HG03457 (cell line): ENCODE results near the gene TBC1D30.
"Not testable (repeated sequence)": the region's sequence is repeated elsewhere in the genome, so short reads cannot be mapped to it uniquely, and the experiment has no call there.

Experiments used
- ATAC-seq: cut with Tn5 transposase; IDR thresholded peaks from one replicate; pipeline ENCODE4 v1.9.1; 2021; ENCODE audit warnings: moderate number of reproducible peaks; ENCODE audit not compliant: unreplicated experiment

TBC1D30 gene

DNA sequence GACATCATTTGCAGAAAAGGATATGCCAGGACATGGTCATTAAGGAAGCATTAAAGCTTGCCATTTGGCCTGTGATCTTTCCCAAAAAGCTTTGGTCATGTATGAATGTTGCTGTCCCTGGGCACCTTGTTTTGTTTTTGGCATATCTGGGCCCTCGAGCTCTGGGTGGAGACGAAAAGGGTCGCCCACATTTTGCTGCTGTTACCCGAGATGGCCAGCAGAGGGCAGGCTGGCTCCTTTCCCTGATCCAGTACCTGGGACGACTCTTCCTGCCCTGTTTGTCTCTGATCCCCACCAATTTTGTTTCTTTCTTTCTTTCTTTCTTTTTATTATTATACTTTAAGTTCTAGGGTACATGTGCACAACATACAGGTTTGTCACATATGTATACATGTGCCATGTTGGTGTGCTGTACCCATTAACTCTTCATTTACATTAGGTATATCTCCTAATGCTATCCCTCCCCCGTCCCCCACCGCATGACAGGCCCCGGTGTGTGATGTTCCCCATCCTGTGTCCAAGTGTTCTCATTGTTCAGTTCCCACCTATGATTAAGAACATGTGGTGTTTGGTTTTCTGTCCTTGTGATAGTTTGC is 22.2 kb upstream of the TBC1D30 start:
- not testable (repeated sequence) for ATAC-seq

GRCh38 chr12:64806173-64806572 is 18.3 kb upstream of the TBC1D30 start:
- ATAC-seq: no peak

- ATAC-seq: no peak
These were observed 17.6 kb upstream of the TBC1D30 start for GRCh38 chr12:64806593-64807460.

DNA sequence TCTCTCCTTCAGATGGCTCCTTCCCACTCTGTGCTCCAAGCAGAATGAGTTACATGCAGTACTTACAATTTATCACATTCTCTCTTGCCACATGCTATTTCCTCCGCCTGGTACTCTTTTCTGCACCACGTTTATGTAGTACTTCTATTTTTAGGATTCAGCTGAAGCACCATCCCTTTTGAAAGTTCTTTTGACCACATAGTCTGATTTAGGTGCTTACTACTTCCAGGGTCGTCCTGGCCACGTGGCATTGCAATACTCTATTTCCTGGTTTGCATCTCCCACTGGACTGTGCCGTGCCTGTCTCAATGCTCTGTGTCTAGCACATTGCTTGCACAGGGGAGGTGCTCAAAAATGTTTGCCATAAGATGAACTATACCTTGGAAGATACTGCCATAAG is 16.3 kb upstream of the TBC1D30 start:
- no peak for ATAC-seq

GRCh38 chr12:64810831-64811230 is 13.6 kb upstream of the TBC1D30 start:
- ATAC-seq: no peak

DNA sequence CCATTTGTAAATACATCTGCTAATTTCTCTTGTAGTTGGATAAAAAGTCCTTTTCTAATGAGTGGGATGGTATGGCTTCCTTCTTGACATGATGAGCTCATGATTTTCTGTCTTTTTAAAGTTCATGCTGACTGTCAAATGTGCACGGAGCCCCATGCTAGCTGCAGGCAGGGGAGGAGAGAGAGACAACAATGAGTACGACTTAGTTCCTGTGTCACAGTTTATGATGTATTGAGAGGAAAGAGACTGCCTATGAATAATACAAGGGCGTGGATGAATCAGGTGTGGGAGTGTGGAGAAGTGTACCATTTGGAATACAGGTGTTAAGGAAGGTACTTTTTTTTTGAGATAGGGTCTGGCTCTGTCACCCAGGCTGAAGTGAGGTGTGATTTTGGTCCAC is 10.7 kb upstream of the TBC1D30 start:
- ATAC-seq: no peak

- no peak for ATAC-seq
These were observed 10.0 kb upstream of the TBC1D30 start for GRCh38 chr12:64814432-64814831.

DNA sequence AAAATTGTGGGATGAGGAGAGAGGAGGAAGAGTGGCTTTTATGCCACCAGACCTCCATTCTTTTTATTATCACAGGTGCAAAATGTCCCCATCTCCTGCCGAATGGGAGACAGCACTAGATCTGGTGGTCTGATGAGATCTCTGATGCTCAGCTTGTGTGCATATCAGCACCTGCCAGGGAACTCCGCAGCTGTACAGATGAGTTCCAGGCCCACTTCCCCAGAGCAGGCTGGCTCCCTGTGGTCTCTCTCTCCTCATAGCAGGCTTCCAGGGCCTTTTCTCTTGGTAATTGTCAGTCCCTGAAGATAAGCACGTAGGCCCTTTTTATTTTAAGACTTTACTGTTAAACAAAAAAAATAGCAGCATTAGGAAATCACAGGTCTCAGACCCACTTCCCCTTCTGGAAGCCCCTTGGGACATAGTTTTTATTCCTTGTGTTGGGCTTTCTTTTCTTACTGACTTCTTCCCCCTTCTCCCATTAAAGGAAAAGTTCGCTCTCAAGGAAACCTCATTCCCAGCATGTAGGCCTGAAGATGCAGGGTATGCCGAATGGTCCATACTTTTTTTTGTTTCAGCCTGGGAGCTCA is 4.5 kb upstream of the TBC1D30 start:
- ATAC-seq: no peak

GRCh38 chr12:64820593-64820992 is 3.9 kb upstream of the TBC1D30 start:
- no peak for ATAC-seq

DNA sequence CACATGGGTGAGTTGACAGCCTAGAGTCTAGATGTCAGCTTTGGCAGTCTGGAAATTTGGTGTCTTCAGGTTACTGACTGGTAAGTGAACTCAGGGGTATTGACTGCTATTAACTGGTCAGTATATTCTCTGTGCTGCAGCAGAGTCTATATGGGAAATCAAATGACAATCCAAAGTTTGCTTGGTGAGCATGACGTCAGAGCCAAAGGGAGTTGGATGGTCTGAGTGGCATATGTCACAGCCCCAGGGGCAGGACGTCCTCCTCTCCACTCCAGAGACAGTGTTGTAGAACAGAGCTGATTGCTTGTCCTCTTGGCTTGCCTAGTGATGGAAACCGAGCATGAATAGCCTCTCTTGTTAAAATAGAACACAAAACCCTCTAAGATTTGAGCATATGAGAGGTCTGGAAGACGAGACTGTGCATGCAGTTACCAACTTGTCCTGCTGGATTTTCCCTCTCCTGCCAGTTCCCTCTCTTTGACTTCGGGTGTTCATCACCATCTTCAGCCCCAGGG is 3.3 kb upstream of the TBC1D30 start:
- ATAC-seq: no peak

GRCh38 chr12:64824130-64824499 is 332 bp upstream of the TBC1D30 start:
- no peak for ATAC-seq

DNA sequence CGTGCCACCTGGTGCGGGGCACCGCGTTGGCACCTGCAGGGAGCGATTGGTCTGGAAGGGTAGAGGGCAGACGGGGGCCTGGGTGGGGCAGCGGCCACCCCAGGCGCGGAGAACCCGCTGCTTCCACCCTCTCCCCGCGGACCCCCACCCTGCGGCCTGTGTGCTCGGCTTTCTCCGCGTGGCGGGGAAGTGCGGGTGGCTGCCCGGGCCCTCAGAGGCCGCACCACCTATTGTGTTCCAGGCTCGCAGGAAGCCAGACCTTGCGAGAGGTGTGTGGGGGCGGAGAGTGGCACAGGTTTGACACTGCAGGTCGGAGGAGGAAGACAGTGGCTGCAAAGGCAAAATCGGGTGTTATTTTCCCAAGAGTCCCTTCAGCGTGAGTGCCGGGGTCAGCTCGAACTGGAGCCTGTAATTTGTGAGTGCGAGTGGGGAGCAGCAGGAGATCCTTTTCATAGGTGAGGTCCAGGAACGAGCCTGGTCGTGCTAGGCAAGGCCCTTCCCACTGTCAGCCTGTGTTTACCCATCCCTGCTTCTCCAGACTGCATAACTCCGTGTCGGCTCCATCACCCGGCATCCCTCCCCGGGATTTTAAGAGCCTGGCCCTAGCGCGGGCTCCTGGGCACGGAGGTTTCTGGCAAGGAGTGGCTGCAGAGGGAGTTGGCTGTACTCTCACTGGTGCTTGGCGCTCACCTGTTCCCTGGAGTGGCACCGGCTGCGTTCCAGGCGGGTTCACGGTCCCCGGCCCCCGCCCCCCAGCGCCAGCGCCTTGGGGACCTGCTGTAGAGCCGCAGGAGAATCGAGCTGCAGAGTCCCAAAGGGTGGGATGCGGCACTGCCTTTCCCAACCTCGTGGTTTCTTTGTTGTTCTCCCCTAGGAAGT is 935 bp downstream of the TBC1D30 start:
- no peak for ATAC-seq

- no peak for ATAC-seq
These were observed 1.8 kb downstream of the TBC1D30 start for GRCh38 chr12:64826234-64826633.

DNA sequence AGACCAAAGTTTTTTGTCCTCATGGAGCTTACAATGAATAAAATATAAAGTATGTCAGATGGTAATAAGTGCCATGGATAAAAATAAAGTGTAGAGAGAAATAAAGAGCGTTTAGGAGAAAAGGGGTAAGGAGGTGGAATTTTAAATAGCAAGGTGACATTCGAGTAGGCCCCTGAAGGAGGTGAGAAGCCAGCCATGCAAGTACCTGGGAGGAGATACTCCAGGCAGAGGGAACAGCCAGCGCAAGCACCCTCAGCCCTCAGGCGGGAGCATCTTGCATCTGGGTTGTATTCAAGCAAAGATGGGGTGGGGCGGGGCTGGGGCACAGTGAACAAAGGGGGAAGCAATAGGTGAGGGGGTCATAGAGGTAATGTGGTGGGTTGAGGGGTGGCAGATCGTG is 4.3 kb downstream of the TBC1D30 start:
- ATAC-seq: no peak

GRCh38 chr12:64833928-64834327 is 9.5 kb downstream of the TBC1D30 start:
- ATAC-seq: no peak

DNA sequence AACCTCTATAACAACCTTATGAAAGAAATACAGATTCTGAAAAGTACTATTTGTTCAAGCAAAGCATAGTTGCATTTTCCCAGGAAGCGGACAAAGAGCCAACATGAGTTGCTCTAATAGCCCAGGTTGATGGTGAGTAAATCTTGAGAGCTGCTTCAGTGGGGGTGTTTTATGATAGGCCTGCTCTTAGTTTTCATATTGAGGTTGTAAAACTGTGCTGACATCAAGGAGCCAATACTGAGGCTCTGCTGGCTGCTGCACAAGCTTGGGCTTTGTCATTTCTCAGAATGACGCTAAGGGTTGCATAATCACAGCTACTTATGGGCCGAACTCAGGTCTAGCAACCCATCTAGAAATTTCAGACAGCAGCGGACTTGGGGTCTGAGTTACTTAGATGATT is 11.5 kb downstream of the TBC1D30 start:
- ATAC-seq: no peak

- ATAC-seq: no peak
These were observed 12.4 kb downstream of the TBC1D30 start for GRCh38 chr12:64836856-64837255.

DNA sequence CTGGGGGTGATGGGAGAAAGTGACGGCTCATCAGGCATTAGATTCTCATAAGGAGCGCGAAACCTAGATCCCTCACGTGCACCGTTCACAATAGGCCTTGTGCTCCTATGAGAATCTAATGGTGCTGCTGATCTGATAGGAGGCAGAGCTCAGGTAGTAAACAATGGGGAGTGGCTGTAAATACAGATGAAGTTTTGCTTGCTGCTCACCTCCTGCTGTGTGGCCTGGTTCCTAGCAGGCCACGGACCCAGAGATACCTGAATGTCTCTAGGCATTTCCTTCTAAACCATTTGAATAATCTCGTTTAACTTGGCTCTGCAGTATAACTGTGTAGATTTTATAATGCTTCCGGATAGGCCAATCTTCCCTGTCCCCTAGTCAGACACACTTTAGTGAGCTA is 13.0 kb downstream of the TBC1D30 start:
- ATAC-seq: no peak

DNA sequence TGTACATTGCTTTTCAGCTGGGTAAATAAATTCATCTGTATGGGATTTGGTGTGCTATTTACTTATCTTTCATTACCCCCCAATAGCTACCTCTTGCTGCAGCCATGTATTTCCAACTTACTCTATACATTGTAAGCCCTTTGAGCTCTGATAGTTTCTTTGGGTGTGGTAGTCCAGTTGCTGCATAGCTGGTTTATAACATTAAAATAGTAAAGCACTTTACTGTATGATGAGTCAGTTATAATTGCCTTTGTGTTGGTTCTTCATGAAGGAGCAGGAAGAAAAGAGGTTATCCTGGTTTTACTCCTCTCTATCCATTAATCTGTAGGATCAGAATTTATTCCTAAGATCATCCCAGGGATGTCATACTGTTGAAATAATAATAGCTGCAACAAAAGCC is 15.7 kb downstream of the TBC1D30 start:
- no peak for ATAC-seq

GRCh38 chr12:64840949-64841717 is 16.7 kb downstream of the TBC1D30 start:
- ATAC-seq: no peak
